Gastrocnemius medialis (tissue), 4 donors: ENCODE results near the gene CATSPER2.
"Not testable (repeated sequence)": the region's sequence is repeated elsewhere in the genome, so short reads cannot be mapped to it uniquely, and the experiment has no call there.

Experiments
- CTCF ChIP-seq, 5 experiments: fragments of 450-650 bp in 3 of 5; fragments of 200-600 bp in 2 of 5; sonication (generic) in 2 of 5; IDR thresholded peaks in 4 of 5; conservative IDR thresholded peaks in 1 of 5; 1 replicate in 4 of 5; 2 replicates in 1 of 5; pipeline ENCODE4 v1.5.1; 2016 to 2019; ENCODE audit warnings: antibody characterized with exemption in 5 of 5, mild to moderate bottlenecking in 3 of 5, moderate library complexity in 3 of 5
- POLR2A ChIP-seq, 2 donors: fragments of 450-650 bp; IDR thresholded peaks; one replicate each; pipeline ENCODE4 v1.6.1; 2017; ENCODE audit warnings: antibody characterized with exemption in 2 of 2, mild to moderate bottlenecking in 2 of 2, moderate library complexity in 2 of 2

- not testable (repeated sequence) for TF ChIP-seq CTCF (IDR thresholded peaks at IDR 0.05 in 4 of 5, conservative IDR thresholded peaks at IDR 0.05 in 1 of 5); POLR2A (IDR thresholded peaks at IDR 0.05)
Observed at GRCh38 chr15:43592841-43593240, 55.8 kb downstream of the CATSPER2 start.
